ENCODE results near the gene P2RX5.

The P2RX5 gene

GRCh38 chr17:3667366-3668278, 28.3 kb downstream of the P2RX5 start:
- H3K27ac ChIP-seq (ENCODE audit: insufficient read depth in 1 of 2, low read depth in 1 of 2, low read length in 2 of 2, poor library complexity in 1 of 2, severe bottlenecking in 2 of 2): peak overlapping the region in 1 of 2 experiments; percentile 14
- peak overlapping the region; percentile 90 to 99 (median 95) for H3K4me3 ChIP-seq (ENCODE audit: control insufficient read depth in 1 of 7, extremely low read depth in 1 of 7, insufficient read depth in 4 of 7, low read depth in 2 of 7, low read length in 6 of 7)
- ChIA-PET CTCF (interaction anchor here (1.0 to 2.0 kb wide), 2 partner anchors 9 to 19 kb away, joined by 3 to 8 read pairs; no protein-coding TSS in a partner anchor), POLR2A (no interaction called here)
- no peaks in the 10 kb centered on the region for H3K9me3 ChIP-seq (ENCODE audit: control extremely low read depth in 1 of 5, control insufficient read depth in 4 of 5, insufficient read depth in 2 of 5, low read depth in 1 of 5, low read length in 4 of 5)
- no peaks in the 10 kb centered on the region for H3K27me3 ChIP-seq (replicated peaks in 2 of 5; ENCODE audit: control insufficient read depth in 4 of 5, insufficient read depth in 5 of 5, low read length in 4 of 5)
- peak in 1 of 3 donors; percentile 19 for DNase-seq
- WGBS (ENCODE audit: insufficient coverage): 13% methylated on average over 33 of the region's 39 CpGs
- peaks cover 0 to 14% (median 7%) of the 10 kb centered on the region in 4 experiments for H3K36me3 ChIP-seq (ENCODE audit: control insufficient read depth in 4 of 4, insufficient read depth in 4 of 4, low read length in 3 of 4)
- H3K4me1 ChIP-seq (ENCODE audit: control extremely low read depth in 1 of 4, control insufficient read depth in 4 of 4, insufficient read depth in 4 of 4, low read length in 3 of 4): peaks cover 5 to 23% (median 18%) of the 10 kb centered on the region in 4 experiments

GRCh38 chr17:3666516-3666915, 29.4 kb downstream of the P2RX5 start:
- Histone ChIP-seq H3K36me3 (ENCODE audit: control insufficient read depth in 4 of 4, insufficient read depth in 4 of 4, low read length in 3 of 4) (peaks cover 0 to 14% (median 7%) of the 10 kb centered on the region in 4 experiments), H3K4me1 (ENCODE audit: control extremely low read depth in 1 of 4, control insufficient read depth in 4 of 4, insufficient read depth in 4 of 4, low read length in 3 of 4) (peaks cover 5 to 23% (median 18%) of the 10 kb centered on the region in 4 experiments), H3K27ac (ENCODE audit: insufficient read depth in 1 of 2, low read depth in 1 of 2, low read length in 2 of 2, poor library complexity in 1 of 2, severe bottlenecking in 2 of 2) (no peak overlapping the region), H3K4me3 (ENCODE audit: control insufficient read depth in 1 of 7, extremely low read depth in 1 of 7, insufficient read depth in 4 of 7, low read depth in 2 of 7, low read length in 6 of 7) (no peak overlapping the region), H3K9me3 (ENCODE audit: control extremely low read depth in 1 of 5, control insufficient read depth in 4 of 5, insufficient read depth in 2 of 5, low read depth in 1 of 5, low read length in 4 of 5) (no peaks in the 10 kb centered on the region), H3K27me3 (replicated peaks in 2 of 5; ENCODE audit: control insufficient read depth in 4 of 5, insufficient read depth in 5 of 5, low read length in 4 of 5) (no peaks in the 10 kb centered on the region)
- DNase-seq: no peak
- CTCF ChIA-PET: interaction anchor here (2.0 kb wide), 1 partner anchor 18 kb away, joined by 8 read pairs; no protein-coding TSS in a partner anchor
- POLR2A ChIA-PET: no interaction called here
- 100% methylated on average over 3 of the region's 6 CpGs for WGBS (ENCODE audit: insufficient coverage)

- POLR2A ChIA-PET: no interaction called here
- Histone ChIP-seq H3K9me3 (ENCODE audit: control extremely low read depth in 1 of 5, control insufficient read depth in 4 of 5, insufficient read depth in 2 of 5, low read depth in 1 of 5, low read length in 4 of 5) (no peaks in the 10 kb centered on the region), H3K27me3 (replicated peaks in 2 of 5; ENCODE audit: control insufficient read depth in 4 of 5, insufficient read depth in 5 of 5, low read length in 4 of 5) (no peaks in the 10 kb centered on the region), H3K4me1 (ENCODE audit: control extremely low read depth in 1 of 4, control insufficient read depth in 4 of 4, insufficient read depth in 4 of 4, low read length in 3 of 4) (peaks cover 5 to 23% (median 18%) of the 10 kb centered on the region in 4 experiments), H3K36me3 (ENCODE audit: control insufficient read depth in 4 of 4, insufficient read depth in 4 of 4, low read length in 3 of 4) (peaks cover 0 to 14% (median 10%) of the 10 kb centered on the region in 4 experiments), H3K4me3 (ENCODE audit: control insufficient read depth in 1 of 7, extremely low read depth in 1 of 7, insufficient read depth in 4 of 7, low read depth in 2 of 7, low read length in 6 of 7) (no peak overlapping the region), H3K27ac (ENCODE audit: insufficient read depth in 1 of 2, low read depth in 1 of 2, low read length in 2 of 2, poor library complexity in 1 of 2, severe bottlenecking in 2 of 2) (no peak overlapping the region)
- no peak for DNase-seq
- CTCF ChIA-PET: no interaction called here
- WGBS (ENCODE audit: insufficient coverage): 100% methylated on average over 5 of the region's 5 CpGs
Observed at GRCh38 chr17:3665834-3666233, 30.1 kb downstream of the P2RX5 start.

- Histone ChIP-seq H3K36me3 (ENCODE audit: control insufficient read depth in 4 of 4, insufficient read depth in 4 of 4, low read length in 3 of 4) (peaks cover 0 to 24% (median 13%) of the 10 kb centered on the region in 4 experiments), H3K27ac (ENCODE audit: insufficient read depth in 1 of 2, low read depth in 1 of 2, low read length in 2 of 2, poor library complexity in 1 of 2, severe bottlenecking in 2 of 2) (no peak overlapping the region), H3K4me3 (ENCODE audit: control insufficient read depth in 1 of 7, extremely low read depth in 1 of 7, insufficient read depth in 4 of 7, low read depth in 2 of 7, low read length in 6 of 7) (no peak overlapping the region), H3K4me1 (ENCODE audit: control extremely low read depth in 1 of 4, control insufficient read depth in 4 of 4, insufficient read depth in 4 of 4, low read length in 3 of 4) (peaks cover 0 to 11% (median 9%) of the 10 kb centered on the region in 4 experiments), H3K27me3 (replicated peaks in 2 of 5; ENCODE audit: control insufficient read depth in 4 of 5, insufficient read depth in 5 of 5, low read length in 4 of 5) (no peaks in the 10 kb centered on the region), H3K9me3 (ENCODE audit: control extremely low read depth in 1 of 5, control insufficient read depth in 4 of 5, insufficient read depth in 2 of 5, low read depth in 1 of 5, low read length in 4 of 5) (no peaks in the 10 kb centered on the region)
- CTCF ChIA-PET: interaction anchor here (0.9 kb wide), 1 partner anchor 162 kb away, joined by 3 read pairs; no protein-coding TSS in a partner anchor
- DNase-seq: no peak
- POLR2A ChIA-PET: no interaction called here
- 93% methylated on average over 29 of the region's 33 CpGs for WGBS (ENCODE audit: insufficient coverage)
Observed at GRCh38 chr17:3663102-3664011, 32.6 kb downstream of the P2RX5 start.

- POLR2A ChIA-PET: no interaction called here
- WGBS (ENCODE audit: insufficient coverage): 95% methylated on average over 23 of the region's 23 CpGs
Observed at GRCh38 chr17:3660311-3660891, 35.6 kb downstream of the P2RX5 start.

GRCh38 chr17:3659541-3660111, 36.3 kb downstream of the P2RX5 start:
- Histone ChIP-seq H3K4me3 (ENCODE audit: control insufficient read depth in 1 of 7, extremely low read depth in 1 of 7, insufficient read depth in 4 of 7, low read depth in 2 of 7, low read length in 6 of 7) (no peak overlapping the region), H3K27me3 (replicated peaks in 2 of 5; ENCODE audit: control insufficient read depth in 4 of 5, insufficient read depth in 5 of 5, low read length in 4 of 5) (no peaks in the 10 kb centered on the region), H3K4me1 (ENCODE audit: control extremely low read depth in 1 of 4, control insufficient read depth in 4 of 4, insufficient read depth in 4 of 4, low read length in 3 of 4) (no peaks in the 10 kb centered on the region), H3K27ac (ENCODE audit: insufficient read depth in 1 of 2, low read depth in 1 of 2, low read length in 2 of 2, poor library complexity in 1 of 2, severe bottlenecking in 2 of 2) (no peak overlapping the region), H3K36me3 (ENCODE audit: control insufficient read depth in 4 of 4, insufficient read depth in 4 of 4, low read length in 3 of 4) (peaks cover 0 to 24% (median 16%) of the 10 kb centered on the region in 4 experiments), H3K9me3 (ENCODE audit: control extremely low read depth in 1 of 5, control insufficient read depth in 4 of 5, insufficient read depth in 2 of 5, low read depth in 1 of 5, low read length in 4 of 5) (no peaks in the 10 kb centered on the region)
- ChIA-PET CTCF (no interaction called here), POLR2A (no interaction called here)
- no peak for DNase-seq
- WGBS (ENCODE audit: insufficient coverage): 97% methylated on average over 18 of the region's 22 CpGs

More at GRCh38 chr17:3660311-3660891, 35.6 kb downstream of the P2RX5 start:
- no peaks in the 10 kb centered on the region for H3K9me3 ChIP-seq (ENCODE audit: control extremely low read depth in 1 of 5, control insufficient read depth in 4 of 5, insufficient read depth in 2 of 5, low read depth in 1 of 5, low read length in 4 of 5)
- CTCF ChIA-PET: no interaction called here
- no peak overlapping the region for H3K4me3 ChIP-seq (ENCODE audit: control insufficient read depth in 1 of 7, extremely low read depth in 1 of 7, insufficient read depth in 4 of 7, low read depth in 2 of 7, low read length in 6 of 7)
- no peaks in the 10 kb centered on the region for H3K27me3 ChIP-seq (replicated peaks in 2 of 5; ENCODE audit: control insufficient read depth in 4 of 5, insufficient read depth in 5 of 5, low read length in 4 of 5)
- no peak overlapping the region for H3K27ac ChIP-seq (ENCODE audit: insufficient read depth in 1 of 2, low read depth in 1 of 2, low read length in 2 of 2, poor library complexity in 1 of 2, severe bottlenecking in 2 of 2)
- no peaks in the 10 kb centered on the region for H3K4me1 ChIP-seq (ENCODE audit: control extremely low read depth in 1 of 4, control insufficient read depth in 4 of 4, insufficient read depth in 4 of 4, low read length in 3 of 4)
- peaks cover 0 to 24% (median 16%) of the 10 kb centered on the region in 4 experiments for H3K36me3 ChIP-seq (ENCODE audit: control insufficient read depth in 4 of 4, insufficient read depth in 4 of 4, low read length in 3 of 4)
- DNase-seq: no peak

All from common myeloid progenitor, CD34-positive (primary cell).